Cortex of kidney (tissue), 1 donor: Measurements from ENCODE around the gene C16orf82.
"Not testable (repeated sequence)": the region's sequence is repeated elsewhere in the genome, so short reads cannot be mapped to it uniquely, and the experiment has no call there.

ENCODE experiments used
- DNase-seq: peaks from one replicate; lab custom pipeline; 2025; lab: John Stamatoyannopoulos, UW

Gene C16orf82

GRCh38 chr16:27066668-27067537 lies at the start of gene C16orf82:
Gene C16orf82 (plus strand): TSS chr16:27066927.
- DNase-seq, result no peak

- DNase-seq, result no peak
Measured at GRCh38 chr16:27020031-27020430, 46.7 kb upstream of the C16orf82 start.

GRCh38 chr16:27024010-27024409 lies 42.7 kb upstream of the C16orf82 start:
- no peak for DNase-seq

GRCh38 chr16:27025581-27025980 lies 41.1 kb upstream of the C16orf82 start:
- no peak for DNase-seq

- DNase-seq, result no peak
Measured at GRCh38 chr16:27027971-27028370, 38.8 kb upstream of the C16orf82 start.

- DNase-seq, result no peak
Measured at GRCh38 chr16:27028591-27029110, 38.1 kb upstream of the C16orf82 start.

- no peak for DNase-seq
Measured at GRCh38 chr16:27029525-27029924, 37.2 kb upstream of the C16orf82 start.

GRCh38 chr16:27033281-27033979 lies 33.3 kb upstream of the C16orf82 start:
- DNase-seq, result no peak

GRCh38 chr16:27040732-27041131 lies 26.0 kb upstream of the C16orf82 start:
- no peak for DNase-seq

- no peak for DNase-seq
Measured at GRCh38 chr16:27046958-27047518, 19.7 kb upstream of the C16orf82 start.

GRCh38 chr16:27048316-27048715 lies 18.4 kb upstream of the C16orf82 start:
- no peak for DNase-seq

GRCh38 chr16:27049117-27049516 lies 17.6 kb upstream of the C16orf82 start:
- DNase-seq, result no peak

GRCh38 chr16:27052007-27052406 lies 14.7 kb upstream of the C16orf82 start:
- DNase-seq, result no peak

GRCh38 chr16:27053996-27054395 lies 12.7 kb upstream of the C16orf82 start:
- no peak for DNase-seq

GRCh38 chr16:27058299-27058698 lies 8.4 kb upstream of the C16orf82 start:
- DNase-seq, result no peak

- no peak for DNase-seq
Measured at GRCh38 chr16:27070776-27071175, 4.0 kb downstream of the C16orf82 start.

- no peak for DNase-seq
Measured at GRCh38 chr16:27073733-27074132, 7.0 kb downstream of the C16orf82 start.

GRCh38 chr16:27080895-27081294 lies 14.2 kb downstream of the C16orf82 start:
- DNase-seq, result no peak

GRCh38 chr16:27083861-27084261 lies 17.1 kb downstream of the C16orf82 start:
- no peak for DNase-seq

GRCh38 chr16:27084307-27085028 lies 17.7 kb downstream of the C16orf82 start:
- no peak for DNase-seq

GRCh38 chr16:27085182-27085581 lies 18.5 kb downstream of the C16orf82 start:
- DNase-seq, result no peak

GRCh38 chr16:27086031-27086430 lies 19.3 kb downstream of the C16orf82 start:
- DNase-seq, result not testable (repeated sequence)
